ENCODE measurements around the gene TIGD6. TPM values are rescaled to one million over a fixed set of nuclear protein-coding genes. Genes with fewer than 3 reads are reported as not detected.

The TIGD6 gene
- total RNA-seq: 10 to 100 TPM in 1 of 2 donors, 1 to 10 TPM in 1; 4.7 to 11.7 TPM

- DNase-seq (ENCODE audit: low spot score): peak; percentile 84
Observed at GRCh38 chr5:150000256-150000989, at the start of gene TIGD6, which contains the start of gene HMGXB3. TSS of gene TIGD6 (minus strand) at chr5:150000654. CDS start at chr5:149996348, 4,306 bp downstream. TSS of gene HMGXB3 (plus strand) at chr5:150000739. CDS start at chr5:150004853, 4,114 bp downstream.

GRCh38 chr5:150046031-150046430, 45.6 kb upstream of the TIGD6 start:
- 93% methylated on average over 6 of the region's 6 CpGs for WGBS
- H3K36me3 ChIP-seq: peaks cover 25 to 30% of the 10 kb centered on the region in 2 donors
- TF ChIP-seq CTCF (IDR thresholded peaks at IDR 0.05) (no peak), POLR2AphosphoS5 (IDR thresholded peaks at IDR 0.05) (no peak), POLR2A (IDR thresholded peaks at IDR 0.05) (no peak)

More at GRCh38 chr5:150000256-150000989, at the start of gene TIGD6, which contains the start of gene HMGXB3:
- Histone ChIP-seq H3K4me3 (peak within 1 kb of the TSS; percentile 91 to 98), H3K4me1 (replicated peaks) (peaks cover 23% of the 10 kb centered on the region), H3K36me3 (no peaks in the 10 kb centered on the region), H3K9me3 (no peaks in the 10 kb centered on the region), H3K27ac (peak within 1 kb of the TSS; percentile 93 to 95), H3K27me3 (replicated peaks; ENCODE audit: insufficient read depth) (no peaks in the 10 kb centered on the region)
- intact Hi-C loops (cut with DNase I): loop anchor here (10.0 kb wide), 1 partner anchor 134 kb away; no protein-coding TSS in a partner anchor
- TF ChIP-seq POLR2AphosphoS5 (IDR thresholded peaks at IDR 0.05) (peak; percentile 96), CTCF (IDR thresholded peaks at IDR 0.05) (peak in 3 of 4 experiments; percentile 12 to 37 (median 15)), POLR2A (IDR thresholded peaks at IDR 0.05) (peak; percentile 69)
- WGBS: under 1% methylated on average over 20 of the region's 72 CpGs

DNA sequence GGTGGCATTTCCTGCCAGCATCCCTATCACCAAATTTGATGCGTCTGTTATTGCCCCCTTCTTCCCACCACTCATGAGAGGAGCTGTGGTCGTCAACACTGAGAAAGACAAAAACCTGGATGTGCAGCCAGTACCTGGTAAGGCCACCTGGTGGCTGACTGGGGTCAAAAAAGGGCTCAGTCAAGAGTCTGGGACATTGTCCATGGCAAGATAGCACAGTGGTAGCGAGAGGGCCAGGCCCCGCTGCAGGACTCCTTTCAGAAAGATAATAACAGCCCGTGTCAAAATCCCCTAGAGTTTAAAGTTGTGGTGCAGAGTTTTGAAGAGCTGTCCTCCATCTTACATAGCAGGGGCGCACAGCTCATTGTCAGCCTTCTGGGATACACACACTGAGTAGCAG, 45.1 kb upstream of the TIGD6 start:
- peaks cover 20 to 26% of the 10 kb centered on the region in 2 donors for H3K36me3 ChIP-seq
- 81% methylated on average over 6 of the region's 6 CpGs for WGBS
- TF ChIP-seq POLR2A (IDR thresholded peaks at IDR 0.05) (no peak), CTCF (IDR thresholded peaks at IDR 0.05) (no peak), POLR2AphosphoS5 (IDR thresholded peaks at IDR 0.05) (no peak)
- DNase-seq (ENCODE audit: low spot score): no peak
- intact Hi-C loops (cut with DNase I): no loop called here
- no peak overlapping the region for H3K27ac ChIP-seq
- H3K4me1 ChIP-seq (replicated peaks): peaks cover 9% of the 10 kb centered on the region
- no peaks in the 10 kb centered on the region for H3K9me3 ChIP-seq
- no peaks in the 10 kb centered on the region for H3K27me3 ChIP-seq (replicated peaks; ENCODE audit: insufficient read depth)
- H3K4me3 ChIP-seq: no peak overlapping the region

More at GRCh38 chr5:150046031-150046430, 45.6 kb upstream of the TIGD6 start:
- intact Hi-C loops (cut with DNase I): no loop called here
- H3K27ac ChIP-seq: no peak overlapping the region
- no peaks in the 10 kb centered on the region for H3K9me3 ChIP-seq
- H3K4me1 ChIP-seq (replicated peaks): peaks cover 9% of the 10 kb centered on the region
- no peaks in the 10 kb centered on the region for H3K27me3 ChIP-seq (replicated peaks; ENCODE audit: insufficient read depth)
- H3K4me3 ChIP-seq: no peak overlapping the region
- no peak for DNase-seq (ENCODE audit: low spot score)

DNA sequence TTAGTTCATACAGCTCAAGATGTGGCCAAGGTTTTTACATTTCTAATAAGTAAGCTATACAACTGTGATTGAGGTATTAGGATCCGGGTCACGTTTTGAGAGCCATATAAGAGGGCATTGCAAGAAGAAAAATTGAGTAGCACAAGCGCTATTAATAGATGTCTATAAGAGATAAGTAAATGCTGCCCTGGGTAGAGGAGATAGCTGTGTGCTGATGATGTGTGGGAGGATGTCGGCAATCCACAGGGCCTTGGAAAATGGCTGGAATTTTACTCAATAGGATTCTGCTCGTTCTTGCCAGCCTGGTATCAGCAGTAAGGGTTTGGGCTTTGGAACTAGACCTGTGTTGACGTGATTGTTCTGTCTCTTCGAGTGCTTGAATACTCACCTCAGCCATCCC, 44.3 kb upstream of the TIGD6 start:
- DNase-seq (ENCODE audit: low spot score): no peak
- Histone ChIP-seq H3K36me3 (peaks cover 13 to 23% of the 10 kb centered on the region in 2 donors), H3K9me3 (no peaks in the 10 kb centered on the region), H3K27me3 (replicated peaks; ENCODE audit: insufficient read depth) (no peaks in the 10 kb centered on the region), H3K4me3 (no peak overlapping the region), H3K27ac (no peak overlapping the region), H3K4me1 (replicated peaks) (peaks cover 9% of the 10 kb centered on the region)
- intact Hi-C loops (cut with DNase I): no loop called here
- WGBS: 78% methylated on average over 7 of the region's 7 CpGs
- no peak for TF ChIP-seq CTCF (IDR thresholded peaks at IDR 0.05)
- no peak for TF ChIP-seq POLR2AphosphoS5 (IDR thresholded peaks at IDR 0.05)
- no peak for TF ChIP-seq POLR2A (IDR thresholded peaks at IDR 0.05)

GRCh38 chr5:150044329-150044681, 43.9 kb upstream of the TIGD6 start:
- intact Hi-C loops (cut with DNase I): no loop called here
- H3K36me3 ChIP-seq: peaks cover 9 to 19% of the 10 kb centered on the region in 2 donors
- no peak for DNase-seq (ENCODE audit: low spot score)
- H3K4me1 ChIP-seq (replicated peaks): peaks cover 9% of the 10 kb centered on the region
- H3K9me3 ChIP-seq: no peaks in the 10 kb centered on the region
- TF ChIP-seq POLR2A (IDR thresholded peaks at IDR 0.05) (no peak), CTCF (IDR thresholded peaks at IDR 0.05) (no peak), POLR2AphosphoS5 (IDR thresholded peaks at IDR 0.05) (no peak)
- peak overlapping the region in 1 of 2 donors; percentile 1 for H3K27ac ChIP-seq
- H3K27me3 ChIP-seq (replicated peaks; ENCODE audit: insufficient read depth): no peaks in the 10 kb centered on the region
- no peak overlapping the region for H3K4me3 ChIP-seq

All from prostate gland (tissue), 2 donors.